Activated CD4-positive, alpha-beta memory T cell treated with anti-CD3 and anti-CD28 coated beads for 36 hours (primary cell): ENCODE data around the gene SEPTIN8. TPM values are rescaled to one million over a fixed set of nuclear protein-coding genes. Genes with fewer than 3 reads are reported as not detected.

Experiments
- CTCF ChIA-PET: fragments of 350-600 bp; sonication (Branson Sonifier 250); formaldehyde crosslinking; loops from one replicate; lab custom pipeline; 2021; ENCODE audit warnings: antibody characterized with exemption, inconsistent platforms; lab: Charles Lee
- POLR2A ChIA-PET: fragments of 350-600 bp; sonication (Branson Sonifier 250); formaldehyde crosslinking; loops from one replicate; lab custom pipeline; 2021; ENCODE audit warnings: antibody characterized with exemption; lab: Charles Lee
- DNase-seq: peaks from one replicate; pipeline ENCODE4 v3.0.0-alpha.2; 2020
- H3K27ac Mint-ChIP-seq: one replicate; pipeline ENCODE4 v1.8.0; 2021; ENCODE audit warnings: mixed read lengths
- H3K27me3 Mint-ChIP-seq: one replicate; pipeline ENCODE4 v1.8.0; 2021; ENCODE audit warnings: mixed read lengths
- H3K36me3 Mint-ChIP-seq: one replicate; pipeline ENCODE4 v1.8.0; 2021; ENCODE audit warnings: mixed read lengths
- H3K4me1 Mint-ChIP-seq: one replicate; pipeline ENCODE4 v1.8.0; 2021; ENCODE audit warnings: low read depth, mixed read lengths
- H3K4me3 Mint-ChIP-seq: one replicate; pipeline ENCODE4 v1.8.0; 2021; ENCODE audit warnings: mild to moderate bottlenecking, mixed read lengths
- H3K9me3 Mint-ChIP-seq: one replicate; pipeline ENCODE4 v1.8.0; 2021; ENCODE audit warnings: mixed read lengths
- intact Hi-C: fragments of 100-400 bp; cut with micrococcal nuclease; formaldehyde crosslinking; loops from one replicate; pipeline ENCODE4 v1.15.1; 2023
- total RNA-seq, 2 experiments: library from RNA; stranded (reverse); gene quantifications; one replicate each; pipeline ENCODE4 v1.2.3, GENCODE V29; 2021

The SEPTIN8 gene
- total RNA-seq, 2 experiments from 2014 or later: 31.1 to 32.8 TPM

DNA sequence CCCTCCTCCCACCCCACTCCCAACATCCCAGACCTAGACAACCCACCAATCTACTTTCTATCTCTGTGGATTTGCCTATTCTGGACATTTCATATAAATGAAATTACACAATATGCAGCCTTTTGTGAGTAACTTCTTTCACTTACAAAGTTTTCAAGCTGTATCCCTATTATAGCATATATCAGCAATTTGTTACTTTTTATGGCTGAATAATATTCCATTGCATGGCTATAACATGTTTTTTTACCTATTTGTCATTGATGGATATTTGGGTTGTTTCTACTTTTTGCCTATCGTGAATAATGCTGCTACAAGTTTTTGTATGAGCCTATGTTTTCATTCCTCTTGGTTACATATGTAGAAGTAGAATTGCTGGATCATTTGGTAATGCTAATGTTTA lies 37.8 kb downstream of the SEPTIN8 start:
- H3K4me1 Mint-ChIP-seq: peaks cover 31% of the 10 kb centered on the region
- CTCF ChIA-PET: interaction anchor here (0.6 to 3.1 kb wide), 2 partner anchors 8 to 18 kb away, joined by 3 to 45 read pairs; partner anchors contain the start of gene CCNI2

DNA sequence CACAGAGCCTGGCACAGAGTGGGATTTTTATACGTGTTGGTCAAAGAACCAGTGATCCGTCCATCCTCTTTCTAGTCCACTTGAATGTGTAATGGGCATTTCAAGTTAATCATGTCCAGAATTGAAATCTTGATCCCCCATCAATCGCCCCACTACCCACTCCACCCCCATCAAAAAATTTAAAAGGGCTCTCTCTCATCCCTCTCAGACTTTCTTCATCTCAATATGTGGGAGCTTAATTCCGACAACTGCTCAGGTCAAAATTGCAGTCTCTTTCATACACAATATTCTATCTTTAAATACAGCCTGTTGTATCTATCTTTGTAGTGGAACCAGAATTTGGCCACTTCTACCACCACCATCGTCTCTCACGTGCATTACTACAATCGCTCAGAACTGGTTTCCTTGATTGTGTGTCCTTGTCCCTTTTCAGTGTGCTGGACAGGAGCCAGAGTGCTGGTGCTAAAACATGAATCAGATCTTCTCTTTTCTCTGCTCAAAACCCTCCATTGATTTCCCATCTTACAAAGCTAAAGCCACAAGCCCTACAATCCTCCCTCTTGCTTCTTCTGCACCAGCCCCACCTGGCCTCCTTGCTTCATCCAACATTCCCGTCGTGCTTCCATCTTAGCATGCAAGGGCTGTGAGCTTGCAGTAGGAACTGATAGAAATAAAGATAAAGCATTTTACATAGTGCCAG lies 38.9 kb downstream of the SEPTIN8 start:
- peaks cover 2% of the 10 kb centered on the region for H3K27me3 Mint-ChIP-seq
- peaks cover 35% of the 10 kb centered on the region for H3K4me1 Mint-ChIP-seq
- no peak for DNase-seq
- intact Hi-C loops: loop anchor here (1.0 to 10.0 kb wide), 8 partner anchors 8 to 1487 kb away; partner anchors contain the start of genes GDF9, PPP2CA, RAD50 and SEPTIN8
- peak overlapping the region; percentile 78 for H3K27ac Mint-ChIP-seq
- POLR2A ChIA-PET: interaction anchor here (0.8 to 1.9 kb wide), 8 partner anchors 9 to 247 kb away, joined by 3 to 16 read pairs (median 3); partner anchors contain the start of genes CCNI2, IRF1 and SHROOM1
- peaks cover 6% of the 10 kb centered on the region for H3K36me3 Mint-ChIP-seq
- CTCF ChIA-PET: interaction anchor here (0.6 to 3.3 kb wide), 11 partner anchors 9 to 271 kb away, joined by 3 to 45 read pairs (median 3); partner anchors contain the start of gene CCNI2
- H3K9me3 Mint-ChIP-seq: no peaks in the 10 kb centered on the region
- H3K4me3 Mint-ChIP-seq: peak overlapping the region; percentile 84

More for the DNA sequence above, 37.8 kb downstream of the SEPTIN8 start:
- intact Hi-C loops: loop anchor here (5.0 to 10.0 kb wide), 5 partner anchors 128 to 1486 kb away; partner anchors contain the start of genes GDF9, PPP2CA, RAD50 and UQCRQ
- no peaks in the 10 kb centered on the region for H3K36me3 Mint-ChIP-seq
- H3K27ac Mint-ChIP-seq: no peak overlapping the region
- no peak for DNase-seq
- H3K27me3 Mint-ChIP-seq: peaks cover 2% of the 10 kb centered on the region
- no peak overlapping the region for H3K4me3 Mint-ChIP-seq
- H3K9me3 Mint-ChIP-seq: no peaks in the 10 kb centered on the region
- POLR2A ChIA-PET: no interaction called here

DNA sequence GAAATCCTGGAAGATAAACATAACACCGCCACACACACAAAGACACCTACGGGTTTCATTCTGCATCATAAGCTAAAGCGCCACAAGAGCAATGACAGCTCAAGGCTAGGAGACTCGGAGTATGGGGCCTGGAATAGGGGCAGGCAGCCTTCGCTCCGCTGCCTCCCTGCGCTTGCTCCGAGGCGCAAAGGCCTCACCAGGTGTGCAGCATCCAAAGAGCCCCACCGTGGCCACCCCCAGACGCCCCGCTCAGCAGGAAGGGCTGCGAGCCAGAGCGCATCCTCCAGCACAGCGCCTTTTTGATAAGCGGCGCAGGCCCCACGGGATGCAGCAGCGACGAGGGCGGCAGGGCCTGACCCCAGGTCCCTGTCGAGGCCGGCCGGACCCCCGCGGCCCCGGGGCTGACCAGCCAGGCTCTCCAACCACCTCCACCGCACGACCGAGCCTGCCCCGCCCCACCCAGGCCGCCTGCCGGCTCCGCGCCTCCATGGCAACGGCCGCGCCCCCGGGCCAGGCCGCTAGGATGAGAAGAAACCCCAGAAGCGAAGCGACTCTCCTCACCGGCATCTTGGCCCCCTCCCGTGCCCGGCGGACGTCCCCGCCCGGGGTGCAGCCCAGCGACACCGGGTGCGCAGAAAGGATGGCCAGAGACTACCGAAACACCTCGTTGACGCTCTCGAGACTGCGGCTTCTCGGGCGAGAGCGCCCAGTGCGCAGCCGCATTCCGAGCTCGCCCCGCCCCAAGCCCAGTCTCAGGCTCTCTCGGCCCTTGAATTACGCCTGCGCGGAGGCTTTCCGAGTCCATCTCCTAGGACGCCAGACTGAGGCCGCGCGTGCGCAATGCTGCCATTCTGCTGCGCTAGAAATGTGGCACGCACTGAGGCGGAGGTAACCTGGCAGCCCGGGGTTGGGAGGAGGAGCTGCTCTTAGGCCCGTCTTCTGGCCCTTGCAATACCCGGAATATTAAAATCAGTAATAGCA lies 39.9 kb downstream of the SEPTIN8 start, which contains the start of gene KIF3A:
TSS of gene KIF3A (minus strand) at position 694 of the 981 bp plus-strand sequence. CDS start at position 567, 127 bp downstream.
- peak; percentile 99 for DNase-seq
- Mint-ChIP-seq H3K4me3 (peak within 1 kb of the TSS; percentile 84), H3K27ac (peak within 1 kb of the TSS; percentile 78), H3K36me3 (peaks cover 6% of the 10 kb centered on the region), H3K27me3 (peaks cover 2% of the 10 kb centered on the region), H3K9me3 (no peaks in the 10 kb centered on the region), H3K4me1 (peaks cover 35% of the 10 kb centered on the region)
- ChIA-PET POLR2A (interaction anchor here (0.7 to 1.9 kb wide), 10 partner anchors 10 to 114 kb away, joined by 3 to 16 read pairs (median 3); partner anchors contain the start of genes CCNI2 and SHROOM1), CTCF (interaction anchor here (0.6 to 3.3 kb wide), 13 partner anchors 10 to 270 kb away, joined by 3 to 45 read pairs (median 3); partner anchors contain the start of gene CCNI2)
- intact Hi-C loops: loop anchor here (1.0 to 10.0 kb wide), 10 partner anchors 9 to 1488 kb away; partner anchors contain the start of genes GDF9, PPP2CA, RAD50 and SEPTIN8

DNA sequence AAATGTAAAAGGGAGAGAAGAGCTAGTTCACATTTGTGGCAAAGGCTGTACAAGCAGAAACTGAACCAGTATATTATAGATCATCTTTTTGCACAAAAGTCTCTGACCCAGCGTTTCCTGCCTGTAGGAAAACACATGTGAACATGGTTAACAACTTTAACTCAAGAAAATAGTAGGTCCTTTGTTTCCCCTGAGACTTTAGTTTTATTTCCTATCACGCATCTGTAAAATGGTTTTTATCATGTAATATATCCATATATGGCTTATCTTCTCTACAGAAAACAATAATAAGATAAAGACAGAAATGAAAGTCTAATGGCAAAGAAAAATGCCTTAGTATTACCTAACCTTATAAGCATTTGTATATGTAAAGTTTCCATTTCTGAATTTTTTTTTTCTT lies 42.4 kb downstream of the SEPTIN8 start:
- Mint-ChIP-seq H3K9me3 (no peaks in the 10 kb centered on the region), H3K27ac (no peak overlapping the region), H3K4me3 (no peak overlapping the region), H3K4me1 (peaks cover 35% of the 10 kb centered on the region), H3K36me3 (peaks cover 12% of the 10 kb centered on the region), H3K27me3 (peaks cover 2% of the 10 kb centered on the region)
- intact Hi-C loops: loop anchor here (5.0 to 10.0 kb wide), 5 partner anchors 133 to 1490 kb away; partner anchors contain the start of genes GDF9, PPP2CA, RAD50 and UQCRQ
- CTCF ChIA-PET: interaction anchor here (1.2 to 3.3 kb wide), 2 partner anchors 85 to 94 kb away, joined by 3 to 13 read pairs; no protein-coding TSS in a partner anchor
- POLR2A ChIA-PET: no interaction called here
- no peak for DNase-seq

DNA sequence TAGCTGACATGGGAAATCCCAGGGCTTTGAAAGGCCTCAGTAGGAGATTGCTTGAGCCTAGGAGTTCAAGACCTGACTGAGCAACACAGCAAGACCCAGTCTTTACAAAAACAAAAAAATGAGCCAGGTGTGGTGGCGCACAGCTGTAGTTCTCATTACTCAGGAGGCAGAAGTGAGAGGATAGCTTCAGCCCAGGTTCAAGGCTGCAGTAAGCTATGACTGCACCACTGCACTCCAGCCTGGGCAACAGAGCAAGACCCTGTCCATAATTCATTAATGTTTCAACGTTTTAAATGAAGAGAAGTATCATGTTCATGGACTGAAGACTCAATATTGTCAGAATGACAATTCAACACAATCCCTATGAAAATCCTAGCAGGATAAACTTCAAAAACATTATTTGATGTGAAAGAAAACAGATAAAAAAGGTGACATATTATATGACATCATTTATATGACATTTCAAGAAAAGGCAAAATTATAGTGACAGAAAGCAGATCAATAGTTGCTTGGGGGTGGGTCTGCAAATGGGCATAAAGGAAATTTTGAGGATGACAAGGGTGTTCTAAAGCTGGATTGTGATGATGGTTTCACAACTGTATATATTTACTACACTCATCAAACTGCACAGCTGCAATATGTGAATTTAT lies 43.4 kb downstream of the SEPTIN8 start:
- Mint-ChIP-seq H3K4me1 (peaks cover 37% of the 10 kb centered on the region), H3K4me3 (no peak overlapping the region), H3K27ac (no peak overlapping the region), H3K36me3 (peaks cover 12% of the 10 kb centered on the region), H3K27me3 (peaks cover 2% of the 10 kb centered on the region), H3K9me3 (no peaks in the 10 kb centered on the region)
- ChIA-PET CTCF (interaction anchor here (0.6 to 1.9 kb wide), 4 partner anchors 13 to 188 kb away, joined by 3 to 9 read pairs (median 4); no protein-coding TSS in a partner anchor), POLR2A (no interaction called here)
- intact Hi-C loops: loop anchor here (10.0 kb wide), 1 partner anchor 1491 kb away; the partner anchor contains the start of gene PPP2CA
- no peak for DNase-seq

DNA sequence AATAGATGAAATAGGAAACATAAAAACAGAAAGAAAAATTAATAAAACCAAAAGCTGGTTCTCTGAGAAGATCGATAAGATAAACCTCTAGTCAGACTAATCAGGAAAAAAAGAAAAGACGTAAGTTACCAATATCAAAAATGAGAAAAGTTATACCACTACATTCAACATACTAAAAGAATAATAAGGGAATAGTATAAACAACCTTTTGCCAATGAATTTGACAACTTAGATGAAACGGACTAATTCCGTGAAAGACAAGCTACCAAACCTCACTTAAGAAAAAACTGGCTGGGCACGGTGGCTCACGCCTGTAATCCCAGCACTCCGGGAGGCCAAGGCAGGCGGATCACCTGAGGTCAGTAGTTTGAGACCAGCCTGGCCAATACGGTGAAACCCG lies 47.1 kb downstream of the SEPTIN8 start:
- Mint-ChIP-seq H3K4me3 (no peak overlapping the region), H3K4me1 (peaks cover 15% of the 10 kb centered on the region), H3K9me3 (no peaks in the 10 kb centered on the region), H3K36me3 (peaks cover 18% of the 10 kb centered on the region), H3K27me3 (no peaks in the 10 kb centered on the region), H3K27ac (no peak overlapping the region)
- POLR2A ChIA-PET: interaction anchor here (1.2 kb wide), 1 partner anchor 15 kb away, joined by 3 read pairs; no protein-coding TSS in a partner anchor
- intact Hi-C loops: loop anchor here (10.0 kb wide), 1 partner anchor 1495 kb away; the partner anchor contains the start of gene PPP2CA
- DNase-seq: no peak
- CTCF ChIA-PET: interaction anchor here (1.1 kb wide), 1 partner anchor 21 kb away, joined by 6 read pairs; no protein-coding TSS in a partner anchor

DNA sequence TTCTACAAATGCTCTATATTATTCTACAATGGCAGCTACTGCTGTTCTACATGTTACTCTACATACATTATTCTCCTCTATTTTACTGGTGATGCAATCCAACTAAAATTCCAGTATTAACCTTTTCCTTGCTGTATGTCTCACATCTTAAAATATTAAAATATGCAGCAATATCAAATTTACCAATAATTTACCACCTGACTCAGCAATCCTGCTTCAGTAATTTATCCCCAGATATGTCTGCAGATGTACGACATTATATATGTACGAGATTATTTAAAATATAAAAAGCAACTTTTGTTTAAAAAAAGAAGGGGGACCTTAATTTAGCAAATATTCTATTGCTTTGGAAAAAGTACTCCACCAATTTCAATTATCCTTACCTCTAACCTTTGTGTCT lies 51.3 kb downstream of the SEPTIN8 start:
- Mint-ChIP-seq H3K36me3 (peaks cover 16% of the 10 kb centered on the region), H3K4me1 (peaks cover 8% of the 10 kb centered on the region), H3K27ac (no peak overlapping the region), H3K27me3 (no peaks in the 10 kb centered on the region), H3K4me3 (no peak overlapping the region), H3K9me3 (no peaks in the 10 kb centered on the region)
- intact Hi-C loops: no loop called here
- ChIA-PET POLR2A (no interaction called here), CTCF (no interaction called here)
- DNase-seq: no peak

DNA sequence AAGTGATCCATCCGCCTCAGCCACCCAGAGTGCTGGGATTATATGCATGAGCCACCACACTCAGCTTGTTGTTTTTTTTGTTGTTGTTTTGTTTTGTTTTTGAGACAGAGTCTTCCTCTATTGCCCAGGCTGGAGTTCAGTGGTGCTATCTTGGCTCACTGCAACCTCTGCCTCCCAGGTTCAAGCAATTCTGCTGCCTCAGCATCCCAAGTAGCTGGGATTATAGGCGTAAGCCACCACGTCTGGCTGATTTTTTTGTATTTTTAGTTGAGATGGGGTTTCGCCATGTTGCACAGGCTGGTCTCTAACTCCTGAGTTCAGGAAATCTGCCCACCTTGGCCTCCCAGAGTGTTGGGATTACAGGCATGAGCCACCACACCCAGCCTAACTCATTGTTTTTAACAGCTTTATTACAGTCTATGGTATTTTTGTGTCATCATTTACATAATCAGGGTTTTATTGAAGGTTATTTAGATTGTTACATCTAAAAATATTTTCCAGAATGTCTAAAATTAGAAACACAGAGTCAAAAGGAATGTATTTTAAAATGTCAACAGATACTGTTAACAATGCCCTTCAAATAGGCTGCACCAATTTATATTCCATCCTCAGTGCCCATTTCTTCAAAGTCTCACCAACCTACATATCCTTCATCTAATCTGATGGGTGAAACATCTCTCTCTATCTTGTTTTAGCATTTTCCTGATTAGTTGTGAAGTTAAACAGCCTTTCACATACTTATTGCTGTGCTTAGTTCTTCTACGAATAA lies 58.3 kb downstream of the SEPTIN8 start:
- DNase-seq: no peak
- Mint-ChIP-seq H3K36me3 (peaks cover 7% of the 10 kb centered on the region), H3K27me3 (no peaks in the 10 kb centered on the region), H3K4me3 (no peak overlapping the region), H3K27ac (no peak overlapping the region), H3K9me3 (no peaks in the 10 kb centered on the region), H3K4me1 (peaks cover 12% of the 10 kb centered on the region)
- ChIA-PET POLR2A (no interaction called here), CTCF (interaction anchor here (0.6 kb wide), 1 partner anchor 71 kb away, joined by 4 read pairs; no protein-coding TSS in a partner anchor)
- intact Hi-C loops: no loop called here

DNA sequence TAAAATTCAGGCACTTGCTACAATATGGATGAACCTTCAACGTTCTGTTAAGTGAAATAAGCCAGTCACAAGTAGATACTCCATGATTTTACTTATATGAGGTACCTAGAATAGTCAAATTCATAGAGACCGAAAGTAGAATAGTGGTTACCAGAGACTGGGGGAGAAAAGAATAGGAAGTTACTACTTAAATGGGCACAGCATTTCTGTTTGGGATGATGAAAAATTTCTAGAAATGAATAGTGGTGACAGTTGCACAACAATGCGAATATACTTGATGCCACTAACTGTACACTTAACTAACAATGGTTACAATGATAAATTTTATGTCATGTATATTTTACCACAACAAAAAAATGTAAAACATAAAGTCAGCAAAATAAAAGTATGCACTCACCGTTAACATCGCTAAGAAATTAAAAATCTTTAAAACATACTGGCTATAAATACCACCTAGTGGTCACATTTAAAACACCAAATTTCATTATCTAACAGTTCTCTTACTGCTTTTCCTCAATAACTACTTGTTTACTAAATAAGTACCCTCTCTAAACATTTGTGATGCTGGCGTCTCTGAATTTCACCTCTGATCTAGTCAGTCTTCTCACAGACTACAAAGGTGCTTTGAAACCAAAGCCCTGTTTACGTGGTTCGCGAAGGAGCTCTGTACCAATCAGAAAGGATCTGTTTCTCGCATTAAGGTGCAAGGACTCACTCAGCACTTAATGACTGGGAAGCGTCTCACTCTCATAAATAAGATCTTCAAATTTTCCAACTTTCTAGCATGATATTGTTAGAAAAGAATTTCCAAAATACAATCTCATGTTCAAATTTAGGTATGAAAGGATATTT lies 62.4 kb downstream of the SEPTIN8 start:
- Mint-ChIP-seq H3K27ac (no peak overlapping the region), H3K4me3 (no peak overlapping the region), H3K9me3 (no peaks in the 10 kb centered on the region), H3K36me3 (peaks cover 9% of the 10 kb centered on the region), H3K4me1 (peaks cover 14% of the 10 kb centered on the region), H3K27me3 (no peaks in the 10 kb centered on the region)
- intact Hi-C loops: loop anchor here (1.0 to 2.0 kb wide), 6 partner anchors 26 to 188 kb away; no protein-coding TSS in a partner anchor
- POLR2A ChIA-PET: no interaction called here
- CTCF ChIA-PET: interaction anchor here (0.6 to 1.6 kb wide), 10 partner anchors 11 to 188 kb away, joined by 3 to 9 read pairs (median 4); partner anchors contain the start of gene KIF3A
- DNase-seq: no peak
